ENCODE results near the gene ZNF709.

GRCh38 chr19:12485052-12485416 is 418 bp upstream of the ZNF709 start:
- TF ChIP-seq ZFX (IDR thresholded peaks at IDR 0.05) (no peak), SRF (IDR thresholded peaks at IDR 0.05; ENCODE audit: low read depth) (no peak), EZH2 (IDR thresholded peaks at IDR 0.05) (no peak), CTCF (IDR thresholded peaks at IDR 0.05 in 2 of 3, conservative IDR thresholded peaks at IDR 0.05 in 1 of 3; ENCODE audit: borderline replicate concordance in 1 of 3, insufficient read depth in 1 of 3, low read depth in 2 of 3, low read length in 2 of 3) (no peak), SIN3A (IDR thresholded peaks at IDR 0.05; ENCODE audit: low read depth) (no peak), POLR2A (IDR thresholded peaks at IDR 0.05; ENCODE audit: borderline replicate concordance, extremely low read depth, insufficient read depth, insufficient read length) (no peak), REST (IDR thresholded peaks at IDR 0.05; ENCODE audit: low read depth) (no peak), ATF3 (IDR thresholded peaks at IDR 0.05) (no peak), SP1 (IDR thresholded peaks at IDR 0.05; ENCODE audit: low read depth) (no peak), TCF7L2 (IDR thresholded peaks at IDR 0.05; ENCODE audit: borderline replicate concordance, extremely low read depth, insufficient read depth, insufficient read length) (no peak), CEBPB (IDR thresholded peaks at IDR 0.05; ENCODE audit: low read depth) (no peak), POLR2AphosphoS5 (IDR thresholded peaks at IDR 0.05; ENCODE audit: low read depth, low read length) (no peak)
